Prostate gland (tissue), 2 donors: Measurements from ENCODE around the gene ENAH. TPM values are rescaled to one million over a fixed set of nuclear protein-coding genes. Genes with fewer than 3 reads are reported as not detected.
"Not testable (repeated sequence)": the region's sequence is repeated elsewhere in the genome, so short reads cannot be mapped to it uniquely, and the experiment has no call there.

Source experiments
- DNase-seq: peaks from one replicate; pipeline ENCODE4 v3.0.0-alpha.2; 2019; ENCODE audit warnings: low spot score
- H3K27ac ChIP-seq, 2 donors: fragments of 200-600 bp; sonication (generic); 2 replicates each; pipeline ENCODE4 v1.5.1; 2017 to 2019
- H3K27me3 ChIP-seq: fragments of 200-600 bp; sonication (generic); replicated peaks from 2 replicates; pipeline ENCODE4 v1.5.1; 2019; ENCODE audit not compliant: insufficient read depth
- H3K36me3 ChIP-seq, 2 donors: fragments of 200-600 bp; sonication (generic); 1 replicate in 1 of 2; 2 replicates in 1 of 2; pipeline versions ENCODE4 v1.5.1 to v1.8.1; 2017 to 2019
- H3K4me1 ChIP-seq: fragments of 200-600 bp; sonication (generic); replicated peaks from 2 replicates; pipeline ENCODE4 v1.5.1; 2019
- H3K4me3 ChIP-seq, 2 donors: fragments of 200-600 bp; sonication (generic); 2 replicates each; pipeline ENCODE4 v1.5.1; 2017 to 2019
- H3K9me3 ChIP-seq: fragments of 200-600 bp; sonication (generic); 2 replicates; pipeline ENCODE4 v1.5.1; 2017
- POLR2A ChIP-seq: fragments of 450-650 bp; IDR thresholded peaks from one replicate; pipeline ENCODE4 v1.6.1; 2016; ENCODE audit warnings: antibody characterized with exemption, mild to moderate bottlenecking
- POLR2AphosphoS5 ChIP-seq: sonication (generic); formaldehyde crosslinking; IDR thresholded peaks from one replicate; pipeline ENCODE4 v1.6.1; 2017; ENCODE audit warnings: antibody characterized with exemption
- WGBS: methylation state at CpG from one replicate; pipeline ENCODE4 v1.1.5; 2018; 5-methylcytosine and 5-hydroxymethylcytosine counted together
- intact Hi-C: fragments of 100-400 bp; cut with DNase I; formaldehyde crosslinking; loops from one replicate; pipeline ENCODE4 v1.14.2; 2022
- total RNA-seq, 2 donors: library from RNA; depleted of rRNA; stranded (reverse); fragments of >200 nt; gene quantifications; one replicate each; pipeline ENCODE4 v1.1.0, GENCODE V29; 2016
- TF ChIP-seq, protein P1 (sequence below), 4 experiments: fragments of 200-600 bp in 2 of 4; fragments of 450-650 bp in 2 of 4; sonication (generic) in 2 of 4; IDR thresholded peaks; 1 replicate in 3 of 4; 2 replicates in 1 of 4; pipeline ENCODE4 v1.5.1; 2016 to 2019; ENCODE audit warnings: antibody characterized with exemption in 4 of 4, mild to moderate bottlenecking in 2 of 4, moderate library complexity in 2 of 4

Gene ENAH
- total RNA-seq, 2 donors from 2014 or later = 36.4 to 93.6 TPM

- no peaks in the 10 kb centered on the region for H3K4me1 ChIP-seq
- 90% methylated on average over 7 of the region's 7 CpGs for WGBS
- no peak for DNase-seq
- intact Hi-C loops = no loop called here
- no peaks in the 10 kb centered on the region for H3K27me3 ChIP-seq
- H3K36me3 ChIP-seq = no peaks in the 10 kb centered on the region
- H3K9me3 ChIP-seq = no peaks in the 10 kb centered on the region
- H3K27ac ChIP-seq = no peak overlapping the region
- TF ChIP-seq, protein P1, sequence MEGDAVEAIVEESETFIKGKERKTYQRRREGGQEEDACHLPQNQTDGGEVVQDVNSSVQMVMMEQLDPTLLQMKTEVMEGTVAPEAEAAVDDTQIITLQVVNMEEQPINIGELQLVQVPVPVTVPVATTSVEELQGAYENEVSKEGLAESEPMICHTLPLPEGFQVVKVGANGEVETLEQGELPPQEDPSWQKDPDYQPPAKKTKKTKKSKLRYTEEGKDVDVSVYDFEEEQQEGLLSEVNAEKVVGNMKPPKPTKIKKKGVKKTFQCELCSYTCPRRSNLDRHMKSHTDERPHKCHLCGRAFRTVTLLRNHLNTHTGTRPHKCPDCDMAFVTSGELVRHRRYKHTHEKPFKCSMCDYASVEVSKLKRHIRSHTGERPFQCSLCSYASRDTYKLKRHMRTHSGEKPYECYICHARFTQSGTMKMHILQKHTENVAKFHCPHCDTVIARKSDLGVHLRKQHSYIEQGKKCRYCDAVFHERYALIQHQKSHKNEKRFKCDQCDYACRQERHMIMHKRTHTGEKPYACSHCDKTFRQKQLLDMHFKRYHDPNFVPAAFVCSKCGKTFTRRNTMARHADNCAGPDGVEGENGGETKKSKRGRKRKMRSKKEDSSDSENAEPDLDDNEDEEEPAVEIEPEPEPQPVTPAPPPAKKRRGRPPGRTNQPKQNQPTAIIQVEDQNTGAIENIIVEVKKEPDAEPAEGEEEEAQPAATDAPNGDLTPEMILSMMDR (IDR thresholded peaks at IDR 0.05) = no peak
- TF ChIP-seq POLR2A = no peak
- TF ChIP-seq POLR2AphosphoS5 = no peak
- no peak overlapping the region for H3K4me3 ChIP-seq
Observed at GRCh38 chr1:225476100-225476511, 176.8 kb downstream of the ENAH start.

- Histone ChIP-seq H3K9me3 (no peaks in the 10 kb centered on the region), H3K4me1 (no peaks in the 10 kb centered on the region), H3K36me3 (no peaks in the 10 kb centered on the region), H3K27me3 (no peaks in the 10 kb centered on the region), H3K27ac (no peak overlapping the region), H3K4me3 (no peak overlapping the region)
- WGBS = 29% methylated on average over 48 of the region's 50 CpGs
- DNase-seq = no peak
- TF ChIP-seq POLR2AphosphoS5 = peak; percentile 59
- no peak for TF ChIP-seq POLR2A
- TF ChIP-seq, protein P1 (IDR thresholded peaks at IDR 0.05) = peak; percentile 100
- intact Hi-C loops = loop anchor here (2.0 kb wide), 4 partner anchors 180 to 502 kb away; partner anchors contain the start of gene SRP9
Observed at GRCh38 chr1:225474986-225475820, 177.7 kb downstream of the ENAH start.

- no peaks in the 10 kb centered on the region for H3K9me3 ChIP-seq
- no peak overlapping the region for H3K4me3 ChIP-seq
- TF ChIP-seq POLR2A (no peak), POLR2AphosphoS5 (no peak)
- TF ChIP-seq, protein P1 (IDR thresholded peaks at IDR 0.05) = no peak
- 48% methylated on average over 13 of the region's 13 CpGs for WGBS
- DNase-seq = no peak
- no peaks in the 10 kb centered on the region for H3K36me3 ChIP-seq
- H3K4me1 ChIP-seq = no peaks in the 10 kb centered on the region
- intact Hi-C loops = loop anchor here (2.0 kb wide), 4 partner anchors 180 to 502 kb away; partner anchors contain the start of gene SRP9
- no peak overlapping the region for H3K27ac ChIP-seq
- H3K27me3 ChIP-seq = no peaks in the 10 kb centered on the region
Observed at GRCh38 chr1:225474439-225474985, 178.4 kb downstream of the ENAH start.

DNA sequence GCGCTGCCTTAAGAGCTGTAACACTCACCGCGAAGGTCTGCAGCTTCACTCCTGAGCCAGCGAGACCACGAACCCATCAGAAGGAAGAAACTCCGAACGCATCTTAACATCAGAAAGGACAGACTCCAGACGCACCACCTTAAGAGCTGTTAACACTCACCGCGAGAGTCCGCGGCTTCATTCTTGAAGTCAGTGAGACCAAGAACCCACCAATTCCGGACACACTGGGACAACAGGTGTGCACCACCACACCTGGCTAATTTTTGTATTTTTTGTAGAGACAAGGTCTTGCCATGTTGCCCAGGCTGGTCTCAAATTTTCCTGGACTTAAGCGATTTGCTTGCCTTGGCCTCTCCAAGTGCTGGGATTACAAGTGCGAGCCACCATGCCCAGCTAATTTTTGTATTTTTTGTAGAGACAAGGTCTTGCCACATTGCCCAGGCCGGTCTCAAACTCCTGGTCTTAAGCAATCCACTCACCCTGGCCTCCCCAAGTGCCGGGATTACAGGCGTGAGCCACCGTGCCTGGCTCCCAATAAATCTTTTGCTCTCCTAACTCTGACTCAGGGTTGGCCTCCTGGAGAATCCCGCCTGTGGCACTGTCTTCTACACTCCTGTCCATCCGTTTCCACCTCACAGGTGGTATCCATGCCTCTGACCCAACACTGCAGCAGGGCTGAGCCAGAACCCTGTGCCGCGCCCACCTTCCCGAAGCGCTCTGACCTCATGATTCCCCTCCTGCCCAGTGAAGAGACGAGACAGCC lies 179.1 kb downstream of the ENAH start:
- WGBS = 94% methylated on average over 26 of the region's 26 CpGs
- H3K9me3 ChIP-seq, H3K27ac ChIP-seq, H3K27me3 ChIP-seq, H3K36me3 ChIP-seq, DNase-seq, H3K4me1 ChIP-seq, H3K4me3 ChIP-seq: not testable (repeated sequence)
- intact Hi-C loops = loop anchor here (2.0 kb wide), 4 partner anchors 181 to 503 kb away; partner anchors contain the start of gene SRP9

- H3K4me3 ChIP-seq, H3K4me1 ChIP-seq, H3K9me3 ChIP-seq, H3K27me3 ChIP-seq, H3K27ac ChIP-seq, intact Hi-C loops, H3K36me3 ChIP-seq, DNase-seq: not testable (repeated sequence)
- WGBS = 30% methylated on average over 8 of the region's 8 CpGs
Observed at GRCh38 chr1:225473266-225473665, 179.7 kb downstream of the ENAH start.
